Ramos (cell line): Measurements from ENCODE around the gene PIEZO2.
"Not testable (repeated sequence)": the region's sequence is repeated elsewhere in the genome, so short reads cannot be mapped to it uniquely, and the experiment has no call there.

Experiments
- in situ Hi-C: fragments of 300-500 bp; cut with MboI; formaldehyde crosslinking; loops from one replicate; pipeline ENCODE4 v1.14.3; 2022; ENCODE audit warnings: low sequenced_read_pairs; ENCODE audit not compliant: unreplicated experiment

The PIEZO2 gene

GRCh38 chr18:10915748-10916147 lies 233.6 kb downstream of the PIEZO2 start:
- in situ Hi-C loops, result not testable (repeated sequence)

GRCh38 chr18:10914610-10915009 lies 234.8 kb downstream of the PIEZO2 start:
- in situ Hi-C loops, result not testable (repeated sequence)

- in situ Hi-C loops, result no loop called here
Measured at GRCh38 chr18:10913919-10914318, 235.4 kb downstream of the PIEZO2 start.

- in situ Hi-C loops, result no loop called here
Measured at GRCh38 chr18:10912790-10913545, 236.4 kb downstream of the PIEZO2 start.

- in situ Hi-C loops, result no loop called here
Measured at GRCh38 chr18:10909724-10910123, 239.6 kb downstream of the PIEZO2 start.

- in situ Hi-C loops, result no loop called here
Measured at GRCh38 chr18:10908760-10909159, 240.6 kb downstream of the PIEZO2 start.

GRCh38 chr18:10907749-10908148 lies 241.6 kb downstream of the PIEZO2 start:
- in situ Hi-C loops, result no loop called here

GRCh38 chr18:10901329-10901728 lies 248.0 kb downstream of the PIEZO2 start:
- in situ Hi-C loops, result no loop called here

- in situ Hi-C loops, result no loop called here
Measured at GRCh38 chr18:10900435-10900834, 248.9 kb downstream of the PIEZO2 start.

GRCh38 chr18:10899481-10899880 lies 249.9 kb downstream of the PIEZO2 start:
- in situ Hi-C loops, result no loop called here

- in situ Hi-C loops, result no loop called here
Measured at GRCh38 chr18:10898417-10898974, 250.9 kb downstream of the PIEZO2 start.

- in situ Hi-C loops, result no loop called here
Measured at GRCh38 chr18:10896851-10897250, 252.5 kb downstream of the PIEZO2 start.

GRCh38 chr18:10895976-10896375 lies 253.4 kb downstream of the PIEZO2 start:
- in situ Hi-C loops, result no loop called here

- in situ Hi-C loops, result no loop called here
Measured at GRCh38 chr18:10894501-10894900, 254.9 kb downstream of the PIEZO2 start.

- in situ Hi-C loops, result no loop called here
Measured at GRCh38 chr18:10893761-10894160, 255.6 kb downstream of the PIEZO2 start.

GRCh38 chr18:10893196-10893595 lies 256.2 kb downstream of the PIEZO2 start:
- in situ Hi-C loops, result no loop called here

- in situ Hi-C loops, result no loop called here
Measured at GRCh38 chr18:10892786-10893185, 256.6 kb downstream of the PIEZO2 start.

GRCh38 chr18:10890022-10890421 lies 259.3 kb downstream of the PIEZO2 start:
- in situ Hi-C loops, result no loop called here

GRCh38 chr18:10878703-10879102 lies 270.7 kb downstream of the PIEZO2 start:
- in situ Hi-C loops, result no loop called here

- in situ Hi-C loops, result no loop called here
Measured at GRCh38 chr18:10877987-10878386, 271.4 kb downstream of the PIEZO2 start.

GRCh38 chr18:10875811-10876210 lies 273.6 kb downstream of the PIEZO2 start:
- in situ Hi-C loops, result no loop called here

GRCh38 chr18:10872304-10872703 lies 277.1 kb downstream of the PIEZO2 start:
- in situ Hi-C loops, result no loop called here
